T-helper 17 cell (primary cell): ENCODE data around the gene AIG1. TPM values are rescaled to one million over a fixed set of nuclear protein-coding genes. Genes with fewer than 3 reads are reported as not detected.

Experiments used
- ATAC-seq: fragments of 150-1000 bp; cut with Tn5 transposase; 2 replicates; pipeline ENCODE4 v1.10.0; 2021; ENCODE audit warnings: mild to moderate bottlenecking, moderate library complexity
- DNase-seq, 3 donors: peaks; one replicate each; pipeline versions ENCODE4 v3.0.0 to v3.0.0-alpha.2; 2020 to 2021
- H3K9me3 ChIP-seq: one replicate; pipeline ENCODE4 v1.7.0; 2013; ENCODE audit warnings: low read length, mild to moderate bottlenecking; ENCODE audit not compliant: control insufficient read depth, poor library complexity, severe bottlenecking
- H3K27ac Mint-ChIP-seq: one replicate; pipeline ENCODE4 v1.8.0; 2022; ENCODE audit warnings: mild to moderate bottlenecking, moderate library complexity, mixed read lengths
- H3K27me3 Mint-ChIP-seq: one replicate; pipeline ENCODE4 v1.8.0; 2022; ENCODE audit warnings: mixed read lengths
- H3K36me3 Mint-ChIP-seq: one replicate; pipeline ENCODE4 v1.8.0; 2022; ENCODE audit warnings: low read depth, mixed read lengths
- H3K4me1 Mint-ChIP-seq: one replicate; pipeline ENCODE4 v1.8.0; 2022; ENCODE audit warnings: mild to moderate bottlenecking, mixed read lengths
- H3K4me3 Mint-ChIP-seq: one replicate; pipeline ENCODE4 v1.8.0; 2022; ENCODE audit warnings: mild to moderate bottlenecking, moderate library complexity, mixed read lengths
- total RNA-seq, 4 donors: library from RNA in 2 of 4; stranded (reverse) in 2 of 4; gene quantifications; one replicate each; pipeline ENCODE4 v1.2.3 and lab custom pipeline; 2022 to 2026

AIG1 gene
- total RNA-seq, 2 donors from 2014 or later = 7.9 to 16.5 TPM

GRCh38 chr6:143213859-143214376, 153.2 kb downstream of the AIG1 start:
- no peak overlapping the region for H3K4me3 Mint-ChIP-seq
- H3K27me3 Mint-ChIP-seq = no peaks in the 10 kb centered on the region
- H3K9me3 ChIP-seq = no peaks in the 10 kb centered on the region
- no peaks in the 10 kb centered on the region for H3K4me1 Mint-ChIP-seq
- no peak overlapping the region for H3K27ac Mint-ChIP-seq
- ATAC-seq (no peak), DNase-seq (no peak)
- peaks cover 7% of the 10 kb centered on the region for H3K36me3 Mint-ChIP-seq

GRCh38 chr6:143215363-143215762, 154.7 kb downstream of the AIG1 start:
- Mint-ChIP-seq H3K4me1 (no peaks in the 10 kb centered on the region), H3K4me3 (no peak overlapping the region), H3K27ac (no peak overlapping the region), H3K36me3 (peaks cover 7% of the 10 kb centered on the region), H3K27me3 (no peaks in the 10 kb centered on the region)
- no peaks in the 10 kb centered on the region for H3K9me3 ChIP-seq
- ATAC-seq = no peak
- no peak for DNase-seq

- H3K36me3 Mint-ChIP-seq = peaks cover 7% of the 10 kb centered on the region
- ATAC-seq (no peak), DNase-seq (no peak)
- no peaks in the 10 kb centered on the region for H3K4me1 Mint-ChIP-seq
- H3K4me3 Mint-ChIP-seq = no peak overlapping the region
- no peaks in the 10 kb centered on the region for H3K27me3 Mint-ChIP-seq
- no peaks in the 10 kb centered on the region for H3K9me3 ChIP-seq
- no peak overlapping the region for H3K27ac Mint-ChIP-seq
Observed at GRCh38 chr6:143215771-143216170, 155.1 kb downstream of the AIG1 start.

GRCh38 chr6:143218233-143218632, 157.5 kb downstream of the AIG1 start:
- H3K9me3 ChIP-seq = no peaks in the 10 kb centered on the region
- Mint-ChIP-seq H3K36me3 (peaks cover 7% of the 10 kb centered on the region), H3K4me1 (no peaks in the 10 kb centered on the region), H3K27me3 (no peaks in the 10 kb centered on the region), H3K4me3 (no peak overlapping the region), H3K27ac (no peak overlapping the region)
- DNase-seq = no peak
- no peak for ATAC-seq

- Mint-ChIP-seq H3K4me1 (no peaks in the 10 kb centered on the region), H3K36me3 (peaks cover 3% of the 10 kb centered on the region), H3K4me3 (no peak overlapping the region), H3K27me3 (no peaks in the 10 kb centered on the region), H3K27ac (no peak overlapping the region)
- no peak for DNase-seq
- H3K9me3 ChIP-seq = no peaks in the 10 kb centered on the region
- ATAC-seq = no peak
Observed at GRCh38 chr6:143221698-143222097, 161.0 kb downstream of the AIG1 start.

- H3K9me3 ChIP-seq = no peaks in the 10 kb centered on the region
- H3K4me1 Mint-ChIP-seq = no peaks in the 10 kb centered on the region
- ATAC-seq = no peak
- no peak overlapping the region for H3K27ac Mint-ChIP-seq
- H3K4me3 Mint-ChIP-seq = no peak overlapping the region
- H3K27me3 Mint-ChIP-seq = no peaks in the 10 kb centered on the region
- peaks cover 3% of the 10 kb centered on the region for H3K36me3 Mint-ChIP-seq
- DNase-seq = no peak
Observed at GRCh38 chr6:143222310-143222709, 161.6 kb downstream of the AIG1 start.

GRCh38 chr6:143222801-143223231, 162.1 kb downstream of the AIG1 start:
- Mint-ChIP-seq H3K4me3 (no peak overlapping the region), H3K4me1 (no peaks in the 10 kb centered on the region), H3K36me3 (peaks cover 3% of the 10 kb centered on the region), H3K27me3 (no peaks in the 10 kb centered on the region), H3K27ac (no peak overlapping the region)
- no peak for DNase-seq
- no peaks in the 10 kb centered on the region for H3K9me3 ChIP-seq
- ATAC-seq = no peak

- Mint-ChIP-seq H3K27me3 (no peaks in the 10 kb centered on the region), H3K4me1 (no peaks in the 10 kb centered on the region), H3K36me3 (peaks cover 1% of the 10 kb centered on the region), H3K4me3 (no peak overlapping the region), H3K27ac (no peak overlapping the region)
- DNase-seq = no peak
- no peaks in the 10 kb centered on the region for H3K9me3 ChIP-seq
- ATAC-seq = no peak
Observed at GRCh38 chr6:143223895-143224294, 163.2 kb downstream of the AIG1 start.

- DNase-seq = no peak
- H3K9me3 ChIP-seq = no peaks in the 10 kb centered on the region
- no peak for ATAC-seq
- no peaks in the 10 kb centered on the region for H3K36me3 Mint-ChIP-seq
- H3K4me3 Mint-ChIP-seq = no peak overlapping the region
- H3K27ac Mint-ChIP-seq = no peak overlapping the region
- H3K27me3 Mint-ChIP-seq = no peaks in the 10 kb centered on the region
- no peaks in the 10 kb centered on the region for H3K4me1 Mint-ChIP-seq
Observed at GRCh38 chr6:143224516-143224915, 163.8 kb downstream of the AIG1 start.

- DNase-seq (no peak), ATAC-seq (no peak)
- no peaks in the 10 kb centered on the region for H3K9me3 ChIP-seq
- Mint-ChIP-seq H3K36me3 (no peaks in the 10 kb centered on the region), H3K27ac (no peak overlapping the region), H3K4me3 (no peak overlapping the region), H3K27me3 (no peaks in the 10 kb centered on the region), H3K4me1 (no peaks in the 10 kb centered on the region)
Observed at GRCh38 chr6:143225929-143226328, 165.2 kb downstream of the AIG1 start.

GRCh38 chr6:143227675-143228074, 167.0 kb downstream of the AIG1 start:
- no peak overlapping the region for H3K27ac Mint-ChIP-seq
- no peak overlapping the region for H3K4me3 Mint-ChIP-seq
- H3K4me1 Mint-ChIP-seq = no peaks in the 10 kb centered on the region
- no peaks in the 10 kb centered on the region for H3K9me3 ChIP-seq
- ATAC-seq (no peak), DNase-seq (no peak)
- H3K27me3 Mint-ChIP-seq = no peaks in the 10 kb centered on the region
- no peaks in the 10 kb centered on the region for H3K36me3 Mint-ChIP-seq

- Mint-ChIP-seq H3K27ac (no peak overlapping the region), H3K4me1 (no peaks in the 10 kb centered on the region), H3K36me3 (no peaks in the 10 kb centered on the region), H3K27me3 (no peaks in the 10 kb centered on the region), H3K4me3 (no peak overlapping the region)
- ATAC-seq (no peak), DNase-seq (no peak)
- no peaks in the 10 kb centered on the region for H3K9me3 ChIP-seq
Observed at GRCh38 chr6:143229400-143229799, 168.7 kb downstream of the AIG1 start.

GRCh38 chr6:143232849-143233248, 172.2 kb downstream of the AIG1 start:
- ATAC-seq = no peak
- no peaks in the 10 kb centered on the region for H3K27me3 Mint-ChIP-seq

GRCh38 chr6:143233554-143234285, 173.0 kb downstream of the AIG1 start:
- no peaks in the 10 kb centered on the region for H3K4me1 Mint-ChIP-seq
- H3K27ac Mint-ChIP-seq = no peak overlapping the region
- DNase-seq = no peak
- peaks cover 2% of the 10 kb centered on the region for H3K36me3 Mint-ChIP-seq
- H3K4me3 Mint-ChIP-seq = no peak overlapping the region
- no peaks in the 10 kb centered on the region for H3K27me3 Mint-ChIP-seq
- no peak for ATAC-seq
- H3K9me3 ChIP-seq = no peaks in the 10 kb centered on the region

More at GRCh38 chr6:143232849-143233248, 172.2 kb downstream of the AIG1 start:
- DNase-seq = no peak
- Mint-ChIP-seq H3K27ac (no peak overlapping the region), H3K4me1 (no peaks in the 10 kb centered on the region), H3K36me3 (peaks cover 2% of the 10 kb centered on the region), H3K4me3 (no peak overlapping the region)
- H3K9me3 ChIP-seq = no peaks in the 10 kb centered on the region
